CD4-positive, alpha-beta T cell treated with Interleukin-6 at 100 ng/mL for 8 hours (primary cell): ENCODE results near the gene HSH2D.
"Not testable (repeated sequence)": the region's sequence is repeated elsewhere in the genome, so short reads cannot be mapped to it uniquely, and the experiment has no call there.

Experiments
- DNase-seq: peaks from one replicate; pipeline ENCODE4 v3.0.0-alpha.2; 2020; ENCODE audit warnings: mixed read lengths, low spot score

The HSH2D gene

GRCh38 chr19:16143399-16144215 lies at the start of gene HSH2D:
HSH2D (plus strand) TSS chr19:16143685; CDS start chr19:16148751, 5,066 bp downstream.
- DNase-seq: peak; percentile 85

GRCh38 chr19:16094360-16095070 lies 49.0 kb upstream of the HSH2D start:
- no peak for DNase-seq

DNA sequence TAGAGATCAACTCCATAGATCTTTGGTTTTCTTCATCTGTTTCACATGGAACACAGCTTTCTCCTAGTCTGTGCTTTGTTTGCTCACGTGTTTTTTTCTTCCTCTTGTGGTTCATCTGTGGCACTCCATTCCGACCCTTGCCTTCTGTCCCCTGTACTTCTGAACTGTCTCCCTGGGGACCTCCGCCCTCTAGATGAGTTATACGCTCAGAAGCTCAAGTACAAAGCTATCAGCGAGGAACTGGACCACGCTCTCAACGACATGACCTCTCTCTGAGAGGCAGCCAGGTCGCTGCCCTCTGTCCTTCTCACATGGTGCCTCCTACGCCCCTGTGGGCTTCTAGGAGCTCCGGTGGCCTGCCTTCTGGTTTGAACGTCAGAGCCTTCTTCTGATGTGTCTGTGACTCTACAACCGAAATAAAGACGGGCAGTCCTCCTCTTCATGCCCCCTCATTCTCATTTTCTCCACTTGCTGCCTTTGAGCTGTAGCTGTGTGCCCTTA lies 48.4 kb upstream of the HSH2D start:
- no peak for DNase-seq

- no peak for DNase-seq
These were observed 47.1 kb upstream of the HSH2D start for GRCh38 chr19:16096280-16096855.

DNA sequence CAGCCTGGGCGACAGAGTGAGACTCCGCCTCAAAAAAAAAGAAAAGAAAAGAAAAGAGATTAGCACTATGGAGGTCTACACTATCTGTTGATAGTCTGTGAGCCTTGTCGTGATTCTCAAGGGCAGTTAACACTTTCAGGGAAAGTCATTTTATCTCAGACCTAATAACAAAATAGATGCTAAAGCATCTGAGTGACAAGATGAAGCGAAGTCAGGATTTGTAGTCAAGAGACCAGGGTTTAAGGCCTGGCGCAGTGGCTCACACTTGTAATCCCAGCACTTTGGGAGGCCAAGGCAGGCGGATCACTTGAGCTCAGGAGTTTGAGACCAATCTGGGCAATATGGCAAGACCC lies 45.1 kb upstream of the HSH2D start:
- DNase-seq: no peak

GRCh38 chr19:16098821-16099220 lies 44.7 kb upstream of the HSH2D start:
- DNase-seq: no peak

DNA sequence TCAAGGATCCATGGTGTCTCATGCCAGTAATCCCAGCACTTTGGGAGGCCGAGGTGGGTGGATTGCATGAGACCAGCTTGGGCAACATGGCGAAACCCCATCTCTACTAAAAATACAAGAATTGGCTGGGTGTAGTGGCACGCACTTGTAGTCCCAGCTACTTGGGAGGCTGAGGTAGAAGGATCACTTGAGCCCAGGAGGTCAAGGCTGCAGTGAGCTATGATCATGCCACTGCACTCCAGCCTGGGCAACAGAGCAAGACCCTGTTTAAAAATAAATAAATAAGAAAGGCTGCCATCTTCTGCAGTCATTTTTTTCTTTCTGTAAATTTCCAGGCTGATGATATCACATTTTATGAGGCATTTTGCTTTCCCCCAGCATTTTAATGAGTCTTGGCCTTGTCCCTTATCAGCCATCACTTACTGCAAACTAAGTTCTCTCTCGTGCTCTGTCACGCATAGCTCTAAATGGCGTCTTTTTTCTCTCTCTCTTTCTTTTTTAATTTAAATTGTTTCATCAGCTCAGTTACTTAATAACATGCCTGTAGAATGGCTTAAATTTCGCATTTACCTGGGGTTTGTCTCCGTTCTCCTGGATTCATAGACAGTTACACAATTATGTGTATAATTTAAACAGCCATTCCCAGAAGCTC lies 44.0 kb upstream of the HSH2D start:
- not testable (repeated sequence) for DNase-seq

GRCh38 chr19:16100524-16100923 lies 43.0 kb upstream of the HSH2D start:
- DNase-seq: no peak

DNA sequence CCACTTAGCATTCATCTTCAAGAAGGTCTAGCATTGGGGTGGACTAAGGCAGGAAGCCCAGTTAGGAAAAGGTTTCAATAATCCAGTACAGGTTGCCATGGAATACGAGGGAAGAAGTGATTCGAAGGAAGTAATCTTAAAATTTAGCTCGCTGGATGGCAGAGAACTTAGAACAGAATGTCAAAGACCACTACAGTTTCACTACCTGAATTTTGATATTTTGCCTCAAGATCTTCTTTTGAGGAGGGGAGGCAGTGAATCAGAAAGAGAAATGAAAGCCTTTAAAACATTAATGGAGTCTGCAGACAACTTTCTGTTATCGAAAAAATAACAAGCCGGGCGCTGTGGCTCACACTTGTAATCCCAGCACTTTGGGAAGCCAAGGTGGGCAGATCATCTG lies 38.8 kb upstream of the HSH2D start:
- no peak for DNase-seq

- no peak for DNase-seq
These were observed 37.4 kb upstream of the HSH2D start for GRCh38 chr19:16106121-16106520.

- DNase-seq: peak; percentile 99
These were observed 32.2 kb upstream of the HSH2D start, which contains the start of gene RAB8A for GRCh38 chr19:16111160-16111908. RAB8A (plus strand) TSS chr19:16111889; CDS start chr19:16111902, 13 bp downstream.

DNA sequence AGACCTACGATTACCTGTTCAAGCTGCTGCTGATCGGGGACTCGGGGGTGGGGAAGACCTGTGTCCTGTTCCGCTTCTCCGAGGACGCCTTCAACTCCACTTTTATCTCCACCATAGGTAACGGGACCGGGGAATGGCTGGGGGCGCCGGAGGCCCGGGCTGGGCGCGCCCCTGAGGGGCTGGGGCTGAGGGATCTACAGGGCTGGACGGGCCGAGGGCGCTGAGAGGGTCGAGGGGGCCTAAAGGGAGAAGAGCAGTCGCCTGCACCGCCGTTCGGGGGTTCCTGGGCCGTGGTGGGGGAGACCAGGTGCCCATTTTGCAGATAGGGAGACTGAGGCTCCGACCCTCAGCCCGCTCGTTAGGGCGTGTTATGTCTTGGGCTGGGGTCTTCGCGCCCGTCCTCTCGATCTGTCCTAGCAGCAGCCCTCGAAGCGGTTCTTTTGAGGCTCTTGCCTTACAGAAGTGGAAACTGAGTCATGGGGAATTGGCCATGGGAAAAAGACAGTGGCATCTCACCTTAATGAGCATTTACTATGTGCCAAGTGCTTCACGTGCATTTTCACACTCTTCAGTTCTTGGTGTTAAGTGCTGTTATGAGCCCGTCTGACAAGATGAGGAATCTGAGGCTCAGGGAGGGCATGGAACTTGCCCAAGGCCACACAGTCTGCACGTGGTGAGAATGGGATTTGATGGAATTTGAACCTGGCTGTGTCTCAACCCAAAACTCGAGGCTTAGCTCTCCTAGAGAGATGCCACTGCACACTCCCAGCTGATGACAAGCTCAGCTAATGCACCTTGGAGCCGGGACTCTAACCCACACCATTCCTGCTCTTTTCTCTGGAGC lies 31.4 kb upstream of the HSH2D start:
- no peak for DNase-seq

- no peak for DNase-seq
These were observed 30.7 kb upstream of the HSH2D start for GRCh38 chr19:16112778-16113177.

DNA sequence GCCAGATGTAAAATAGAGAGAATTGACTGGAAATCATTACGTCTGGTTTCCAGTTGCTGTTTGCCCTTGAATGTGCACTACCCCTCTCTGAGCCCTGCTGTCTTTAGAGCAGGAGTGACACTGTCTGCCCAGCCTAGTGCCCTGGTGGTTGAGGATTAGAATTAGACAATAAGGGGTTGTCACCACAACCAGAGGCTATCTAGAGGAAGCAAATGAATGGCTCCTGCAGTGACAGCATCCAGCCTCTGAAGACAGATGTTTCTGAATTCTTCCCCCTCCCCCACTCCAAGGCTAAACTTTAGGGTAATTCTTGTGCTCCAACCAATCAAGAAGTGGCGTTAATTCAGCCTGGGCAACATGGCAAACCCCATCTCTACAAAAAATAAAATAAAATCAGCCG lies 29.8 kb upstream of the HSH2D start:
- no peak for DNase-seq

DNA sequence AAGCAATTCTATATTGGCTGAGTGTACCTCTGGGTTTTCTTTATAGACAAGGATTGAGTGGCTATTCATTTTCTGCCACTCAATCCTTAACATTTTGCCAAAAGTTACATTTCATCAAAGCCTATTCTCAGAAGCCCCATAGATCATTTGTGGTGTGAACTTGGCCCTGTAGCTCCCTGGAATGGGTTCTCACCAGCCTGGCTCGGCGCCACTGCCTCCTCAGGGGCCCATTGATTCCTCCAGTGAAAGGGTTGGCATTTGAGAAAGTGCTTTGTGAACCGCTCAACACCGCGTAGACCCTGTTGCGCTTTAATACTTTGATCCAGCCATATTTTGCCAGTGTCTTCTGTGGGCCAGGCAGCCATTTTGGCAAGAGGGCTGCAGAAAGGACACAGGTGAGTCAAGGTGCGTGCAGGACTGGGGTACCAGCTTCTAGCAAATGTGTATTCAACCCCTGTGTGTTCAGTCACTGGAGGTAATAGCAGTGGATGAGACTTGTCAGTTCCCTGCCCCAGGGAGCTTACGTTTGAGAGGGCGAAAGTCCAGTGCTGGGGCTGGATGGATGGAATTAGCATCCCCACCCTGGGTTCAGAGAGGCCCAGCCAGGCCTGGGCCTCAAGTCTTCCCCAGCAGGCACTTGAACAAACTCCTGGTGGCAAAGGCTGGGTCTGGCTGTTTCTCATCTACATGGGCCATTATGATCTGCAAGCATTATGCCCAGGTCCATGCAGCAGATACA lies 28.0 kb upstream of the HSH2D start:
- DNase-seq: no peak

- no peak for DNase-seq
These were observed 27.4 kb upstream of the HSH2D start for GRCh38 chr19:16116067-16116466.

DNA sequence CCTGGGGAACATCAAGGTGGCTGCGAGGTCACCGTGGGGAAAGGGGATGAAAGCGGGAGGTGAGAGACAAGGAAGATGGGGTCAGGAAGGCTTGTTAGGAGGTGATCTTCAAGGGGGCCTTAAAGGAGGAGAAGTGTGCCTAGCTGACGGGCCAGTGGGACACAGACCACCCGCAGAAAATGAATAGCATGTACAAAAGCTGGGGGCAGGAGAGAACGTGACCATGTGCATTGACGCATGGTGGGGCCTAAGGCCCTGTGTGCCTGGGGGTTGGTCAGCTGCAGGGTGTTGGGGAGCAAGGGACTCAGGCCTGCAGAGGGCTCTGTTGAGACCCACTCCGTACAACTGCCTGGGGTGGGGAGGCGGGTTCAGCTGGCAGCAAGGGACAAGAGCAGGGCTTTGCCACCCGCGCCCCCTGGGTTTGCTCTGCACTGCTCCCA lies 25.9 kb upstream of the HSH2D start:
- no peak for DNase-seq

DNA sequence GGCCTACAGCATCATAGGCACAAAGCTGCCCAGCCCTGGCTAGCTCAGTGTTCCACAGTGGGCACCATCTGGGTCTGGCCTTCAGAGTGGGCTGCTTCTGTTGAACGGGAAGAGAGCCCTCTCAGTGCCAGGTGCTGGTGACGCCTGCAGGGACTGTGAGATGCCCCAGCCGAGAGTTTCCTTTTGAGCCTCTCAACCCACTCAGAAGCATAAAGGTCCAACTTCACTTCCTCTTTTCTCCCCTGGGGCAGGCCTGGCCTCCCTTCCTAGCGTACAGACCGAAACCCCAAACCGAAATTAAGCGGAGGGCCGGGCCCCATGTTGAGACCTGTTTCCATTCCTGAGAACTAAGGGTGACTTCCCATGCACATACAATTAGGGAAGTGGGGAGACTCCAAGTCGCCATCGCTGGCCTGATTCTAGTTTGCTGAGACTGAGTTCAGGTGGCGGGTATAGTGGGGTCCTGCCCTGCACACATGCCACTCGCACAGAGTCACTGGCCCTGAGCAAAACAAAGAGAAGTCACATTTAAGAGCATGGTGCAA lies 24.9 kb upstream of the HSH2D start:
- no peak for DNase-seq

GRCh38 chr19:16119075-16119857 lies 24.2 kb upstream of the HSH2D start:
- peak; percentile 34 for DNase-seq
